NCI-H2029 (cell line): Measurements from ENCODE around the gene CLPSL1.

ENCODE experiments used
- DNase-seq: peaks from one replicate; lab custom pipeline; 2025; lab: John Stamatoyannopoulos, UW

CLPSL1 gene

DNA sequence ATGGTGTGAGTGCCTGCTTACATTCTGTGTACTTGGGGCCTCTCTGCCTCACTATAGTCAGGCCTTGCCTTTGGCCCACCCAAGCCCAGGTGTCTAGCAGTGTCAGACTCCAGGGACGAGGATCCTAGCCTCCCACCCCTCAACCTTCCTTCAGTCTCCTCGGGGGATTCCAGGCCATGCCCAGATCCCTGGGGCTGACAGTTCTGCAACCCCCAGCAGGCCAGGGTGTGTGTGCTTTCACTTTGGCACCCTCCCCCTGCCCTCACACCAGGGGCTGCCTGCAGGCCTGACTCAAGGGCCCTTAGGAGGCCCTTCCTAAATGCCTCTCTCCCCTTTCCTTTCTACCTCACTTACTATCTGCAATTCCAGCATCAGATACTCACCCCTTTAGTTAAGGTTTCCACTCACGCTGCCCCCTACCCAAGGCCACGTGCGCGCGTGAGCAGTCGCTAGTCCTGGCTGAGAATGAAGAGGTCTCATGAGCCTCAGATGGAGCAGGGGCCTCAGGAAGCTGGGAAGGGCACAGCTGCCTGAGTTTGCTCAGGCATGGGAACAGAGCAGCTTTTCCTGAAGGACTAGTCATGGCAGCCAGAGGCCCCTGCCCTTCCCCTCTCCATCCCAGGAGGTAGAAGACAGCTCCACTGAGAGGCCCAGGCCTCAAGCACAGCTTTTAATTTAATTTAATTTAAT, 17.2 kb downstream of the CLPSL1 start:
- no peak for DNase-seq

DNA sequence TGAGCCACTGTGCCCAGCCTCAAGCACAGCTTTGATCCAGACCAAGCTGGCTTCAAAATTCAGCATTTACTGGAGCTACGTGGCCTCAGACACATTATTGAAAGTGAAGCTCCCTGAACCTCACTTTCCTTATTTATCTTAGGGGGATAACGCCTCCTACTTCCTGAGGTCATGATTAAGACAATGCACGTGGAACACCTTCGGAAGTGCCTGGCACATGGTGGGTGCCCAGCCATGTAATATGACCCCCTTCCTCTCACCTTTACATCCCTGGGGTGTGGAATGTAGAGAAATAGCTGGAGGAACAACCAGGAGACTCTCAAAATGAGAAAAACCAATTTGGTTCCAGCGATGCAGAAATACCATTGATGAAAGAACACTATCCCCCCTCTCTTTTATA, 17.9 kb downstream of the CLPSL1 start:
- no peak for DNase-seq

DNA sequence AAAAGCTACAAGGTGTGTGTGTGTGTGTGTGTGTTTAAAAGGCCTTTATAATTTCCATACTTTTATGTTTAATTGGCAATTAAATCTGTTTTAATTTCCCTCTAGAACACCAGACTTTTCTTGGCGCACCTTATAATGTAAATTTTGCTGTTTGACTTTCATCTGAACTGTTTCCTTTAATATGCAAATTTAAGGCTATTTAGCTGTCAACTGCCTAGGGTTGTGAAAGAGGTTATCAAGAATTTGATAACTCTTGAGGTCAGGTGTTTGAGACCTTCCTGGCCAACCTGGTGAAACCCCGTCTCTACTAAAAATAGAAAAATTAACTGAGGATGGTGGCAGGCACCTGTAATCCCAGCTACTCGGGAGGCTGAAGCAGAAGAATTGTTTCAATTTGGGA, 20.3 kb downstream of the CLPSL1 start:
- no peak for DNase-seq

DNA sequence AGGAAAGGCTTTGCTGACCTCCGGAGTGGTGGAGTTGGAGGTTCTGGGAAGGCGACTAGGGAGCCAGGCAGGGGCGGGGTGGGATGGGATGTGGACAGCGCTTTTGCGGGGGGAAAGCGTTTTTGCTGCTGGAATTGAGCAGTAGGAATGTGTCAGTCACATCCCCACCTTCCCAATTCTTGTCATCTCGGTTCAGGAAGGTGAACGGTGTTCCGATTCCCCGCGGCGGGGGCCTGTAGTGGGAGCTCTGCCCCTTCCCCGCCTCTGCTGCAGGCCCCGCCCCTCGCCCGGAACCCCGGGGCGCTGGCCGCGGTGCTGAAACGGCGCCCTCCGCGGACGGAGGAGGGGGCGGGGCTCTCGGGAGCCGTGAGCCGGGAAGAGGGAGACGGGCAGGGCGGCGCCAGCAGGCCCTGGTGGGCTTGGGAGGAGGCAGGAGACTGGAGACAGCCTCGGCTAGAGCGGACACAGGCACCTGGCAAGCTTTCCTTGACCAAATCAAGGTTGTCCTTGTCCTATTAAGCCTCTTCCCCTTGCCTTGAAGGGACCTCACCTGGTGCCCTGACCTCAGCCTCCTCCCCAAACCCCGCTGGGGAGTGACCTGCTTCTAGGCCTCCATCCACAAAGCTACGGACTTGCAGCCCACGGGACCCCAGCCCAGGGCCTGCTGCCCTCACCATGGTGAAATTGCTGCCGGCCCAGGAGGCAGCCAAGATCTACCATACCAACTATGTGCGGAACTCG, 24.3 kb downstream of the CLPSL1 start, which contains the start of gene LHFPL5:
Gene LHFPL5 (plus strand): TSS at position 357 of the 741 bp plus-strand sequence. CDS start 319 bp downstream, at position 676.
- no peak for DNase-seq

DNA sequence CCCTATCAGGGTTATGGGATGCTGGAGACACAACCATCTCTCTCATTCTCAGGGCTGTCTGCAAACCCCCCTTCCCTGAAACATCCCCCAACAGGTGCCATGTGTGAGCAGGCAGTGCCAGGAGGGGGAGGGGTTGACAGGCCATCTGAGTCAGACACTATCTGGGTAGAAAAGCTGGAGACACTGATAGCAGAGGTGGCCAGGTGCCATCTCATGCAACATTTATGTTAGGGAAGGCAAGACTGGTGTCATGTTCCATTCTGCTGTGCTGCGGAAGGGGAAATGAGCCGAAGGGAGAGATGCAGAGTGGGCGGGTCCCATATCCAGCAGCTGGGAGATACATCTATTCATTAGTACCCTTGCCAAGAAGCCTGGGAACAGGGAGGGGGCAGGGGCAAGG, 27.9 kb downstream of the CLPSL1 start:
- DNase-seq, result peak; percentile 98

DNA sequence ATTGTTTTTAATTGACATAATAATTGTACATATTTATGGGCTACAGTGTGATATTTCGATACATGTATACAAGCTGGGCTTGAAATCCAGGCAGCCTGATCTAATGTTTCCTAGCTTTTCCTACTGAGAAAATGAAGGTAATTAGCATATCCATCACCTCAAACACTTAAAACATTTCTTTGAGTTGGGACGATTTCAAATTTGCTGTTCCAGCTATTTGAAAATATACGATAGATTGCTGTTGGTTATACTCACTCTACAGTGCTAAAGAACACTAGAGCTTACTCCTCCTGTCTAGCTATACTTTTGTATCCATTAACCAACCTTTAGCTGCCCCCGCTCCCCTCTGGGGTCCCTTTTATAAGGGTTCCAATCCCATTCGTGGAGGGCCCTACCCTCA, 29.0 kb downstream of the CLPSL1 start:
- DNase-seq, result no peak

DNA sequence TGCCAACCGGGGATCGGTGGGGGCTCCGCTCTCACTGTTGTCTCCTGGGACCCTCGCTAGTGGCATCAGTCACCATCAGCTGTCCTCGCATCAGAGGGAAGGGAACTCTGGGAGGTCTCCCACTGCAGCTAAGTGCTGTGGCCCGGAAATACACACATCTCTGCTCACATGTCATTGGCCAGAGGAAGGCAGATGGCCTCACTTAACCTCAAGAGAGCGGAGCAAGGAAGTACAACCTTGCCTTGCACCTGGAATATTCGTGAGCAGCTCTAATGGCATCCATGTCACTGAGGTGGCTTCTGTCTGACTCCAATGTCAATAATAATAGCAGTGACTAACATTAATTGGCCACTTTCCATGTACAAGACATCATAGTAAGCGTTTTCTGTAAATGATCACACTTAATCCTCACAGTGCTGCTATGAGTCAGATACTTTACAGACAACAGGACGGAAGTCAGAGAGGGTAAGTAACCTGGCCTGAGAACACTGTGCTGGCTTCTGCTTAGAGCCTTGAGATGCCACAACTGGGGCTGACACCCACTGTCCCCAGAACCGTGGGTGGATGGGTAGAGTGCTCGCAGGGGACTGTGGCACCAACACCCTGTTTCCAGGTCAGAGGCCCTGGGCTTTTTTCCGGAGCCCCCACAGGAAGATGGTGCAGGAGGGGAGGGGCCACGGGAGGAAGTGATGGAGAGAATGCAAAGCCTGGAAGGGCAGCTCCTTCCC, 30.3 kb downstream of the CLPSL1 start:
- peak; percentile 85 for DNase-seq

DNA sequence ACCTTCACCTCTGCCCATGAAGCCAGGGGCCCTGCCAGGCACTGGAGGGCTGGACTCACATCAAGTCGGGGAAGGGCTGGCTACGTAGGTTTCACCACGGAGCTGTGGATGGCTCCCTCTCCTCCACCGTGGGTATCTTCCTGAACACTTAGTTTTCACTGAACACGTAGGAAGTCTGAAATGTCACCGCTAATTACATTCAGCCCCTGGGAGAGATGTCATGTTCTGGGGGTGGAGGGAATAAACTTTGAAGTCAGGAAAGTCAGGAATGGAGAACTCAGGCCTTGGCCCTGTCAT, 30.8 kb downstream of the CLPSL1 start:
- no peak for DNase-seq

DNA sequence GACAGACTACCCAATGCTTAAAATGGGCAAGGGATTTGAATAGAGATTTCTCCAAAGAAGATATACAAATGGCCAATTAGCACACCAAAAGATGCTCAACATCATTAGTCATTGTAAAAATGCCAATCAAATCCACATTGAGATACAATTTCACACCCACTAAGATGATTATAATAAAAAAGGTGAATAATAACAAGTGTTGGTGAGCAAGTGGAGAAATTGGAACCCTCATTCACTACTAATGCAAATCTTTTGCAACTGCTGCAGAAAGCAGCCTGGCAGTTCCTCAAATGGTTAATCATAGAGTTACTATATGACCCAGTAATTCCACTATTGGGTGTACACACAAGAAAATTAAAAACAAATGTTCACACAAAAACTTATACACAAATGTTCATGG, 36.7 kb downstream of the CLPSL1 start:
- no peak for DNase-seq

DNA sequence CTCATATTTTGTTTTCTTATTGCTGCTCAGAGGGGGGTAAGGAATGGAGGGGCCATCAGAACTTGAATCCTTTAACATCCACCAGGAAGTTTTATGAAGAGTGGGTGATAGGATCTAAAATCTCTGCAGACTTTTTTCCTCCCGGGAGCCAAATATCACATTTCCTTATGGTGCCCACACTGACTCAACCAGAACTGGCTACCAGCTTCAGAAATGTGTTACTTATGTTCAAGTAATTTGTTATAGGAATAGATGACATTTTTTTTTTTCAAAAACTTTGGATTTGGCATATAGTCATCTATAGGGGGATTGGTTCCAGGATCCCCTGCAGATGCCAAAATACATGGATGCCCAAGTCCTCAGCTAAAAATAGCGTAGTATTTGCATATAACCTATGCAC, 42.8 kb downstream of the CLPSL1 start:
- no peak for DNase-seq

DNA sequence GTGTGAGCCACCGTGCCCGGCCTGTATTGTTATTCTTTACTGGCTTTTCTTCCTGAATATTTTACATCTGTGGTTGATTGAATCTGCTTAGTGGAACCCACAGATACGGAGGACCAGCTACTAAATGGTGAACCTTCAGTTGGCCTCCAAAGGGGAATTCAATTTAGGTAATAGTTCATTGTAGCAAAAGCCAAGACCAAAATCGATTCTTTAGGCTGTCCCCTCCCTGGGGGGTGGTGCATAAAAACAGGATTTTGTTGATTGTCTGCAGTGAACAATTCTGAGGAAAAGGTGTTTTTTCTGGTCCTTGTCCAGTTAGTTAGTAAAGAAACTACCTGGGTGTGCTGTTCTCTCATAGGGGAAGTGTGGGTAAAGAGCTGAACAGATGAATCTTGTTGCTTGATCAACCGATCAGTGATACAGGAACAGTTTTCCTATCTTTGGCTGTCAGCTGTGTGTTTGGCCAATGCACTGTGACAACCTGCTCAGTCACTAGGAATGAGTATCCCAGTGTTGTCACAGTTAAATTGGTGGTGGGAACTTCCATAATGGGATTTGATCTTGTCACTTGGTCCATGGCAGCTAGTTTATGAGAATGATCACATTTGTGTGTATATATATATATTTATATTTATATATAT, 43.9 kb downstream of the CLPSL1 start:
- DNase-seq, result no peak

DNA sequence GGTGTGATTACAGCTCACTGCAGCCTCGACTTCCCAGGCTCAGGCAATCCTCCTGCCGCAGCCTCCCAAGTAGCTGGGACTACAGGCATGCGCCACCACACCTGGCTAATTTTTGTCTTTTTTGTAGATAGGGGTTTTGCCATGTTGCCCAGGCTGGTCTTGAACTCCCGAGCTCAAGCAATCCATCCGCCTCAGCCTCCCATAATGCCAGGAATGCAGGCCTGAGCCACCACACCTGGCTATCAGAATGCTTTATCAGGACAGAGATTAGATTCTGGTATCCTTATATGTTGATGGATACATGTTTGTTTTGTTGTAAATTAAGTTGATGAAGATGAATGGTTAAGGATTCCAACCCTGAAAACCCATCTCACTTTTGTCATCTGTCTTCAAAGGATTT, 48.5 kb downstream of the CLPSL1 start:
- DNase-seq, result no peak

DNA sequence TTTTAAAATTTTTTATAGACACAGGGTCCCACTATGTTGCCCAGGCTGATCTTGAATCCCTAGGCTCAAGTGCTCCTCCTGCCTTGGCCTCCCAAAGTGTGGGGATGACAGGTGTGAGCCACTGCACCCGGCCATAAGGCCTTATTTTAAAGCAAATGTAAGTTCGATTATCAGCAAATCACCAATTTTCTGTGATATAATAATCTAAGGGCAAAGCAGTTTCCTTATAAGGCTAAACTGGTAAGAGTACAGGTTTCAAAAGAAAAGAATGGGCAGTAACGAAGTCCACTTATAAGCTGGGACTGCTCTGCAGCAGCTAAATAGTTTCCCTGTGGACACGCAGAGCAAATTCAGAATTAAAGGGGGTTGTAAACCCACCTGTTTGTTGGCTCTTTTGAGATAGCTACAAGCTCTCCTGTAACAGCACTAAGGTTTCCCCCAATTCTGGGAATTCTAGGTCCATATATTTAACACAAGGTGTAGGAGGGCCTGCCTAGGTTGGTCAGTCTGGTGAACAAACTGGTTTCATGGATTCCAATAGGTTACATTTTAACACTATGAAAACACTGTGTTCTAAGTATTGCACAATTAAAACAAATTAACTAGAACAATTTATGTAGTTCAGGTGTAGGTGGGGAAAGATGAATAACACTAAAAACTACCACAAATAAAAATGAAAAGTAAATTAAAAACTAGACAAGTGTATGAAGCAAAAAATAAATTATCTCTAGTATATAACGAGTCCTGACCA, 50.6 kb downstream of the CLPSL1 start:
- DNase-seq, result no peak

DNA sequence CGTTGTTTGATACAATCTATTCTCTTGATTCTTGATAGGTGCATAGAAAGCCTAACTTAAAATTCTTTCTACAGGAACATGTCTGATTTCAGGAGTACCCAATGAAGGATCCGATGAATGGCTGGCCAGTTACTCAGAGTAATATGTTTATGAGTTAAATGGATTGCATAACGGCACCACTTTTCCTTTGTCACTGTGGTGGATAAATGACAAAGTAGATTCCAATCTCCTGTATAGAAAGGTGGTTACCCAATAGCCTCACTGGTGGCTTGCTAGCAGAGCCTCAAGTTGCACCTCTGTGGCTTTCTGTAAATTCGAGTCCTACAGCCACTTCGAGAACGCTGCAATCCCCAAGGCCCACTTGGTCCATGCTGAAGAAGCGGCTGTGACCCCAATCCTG, 52.7 kb downstream of the CLPSL1 start:
- DNase-seq, result no peak
